Activated T-cell treated with anti-CD3 and anti-CD28 coated beads, Interleukin-2, amount 50 U/mL, for 24 hours (primary cell): ENCODE measurements around the gene PHACTR3.

Source experiments
- DNase-seq: peaks from one replicate; pipeline ENCODE4 v3.0.0-alpha.2; 2020
- H3K27ac Mint-ChIP-seq: 2 replicates; pipeline ENCODE4 v1.8.0; 2020; ENCODE audit warnings: mild to moderate bottlenecking, mixed read lengths
- H3K27me3 Mint-ChIP-seq: 2 replicates; pipeline ENCODE4 v1.8.0; 2020; ENCODE audit warnings: mixed read lengths
- H3K36me3 Mint-ChIP-seq: 2 replicates; pipeline ENCODE4 v1.8.0; 2020; ENCODE audit warnings: low read depth, mixed read lengths
- H3K4me1 Mint-ChIP-seq: 2 replicates; pipeline ENCODE4 v1.8.0; 2020; ENCODE audit warnings: low read depth, mixed read lengths
- H3K4me3 Mint-ChIP-seq: 2 replicates; pipeline ENCODE4 v1.8.0; 2020; ENCODE audit warnings: mild to moderate bottlenecking, moderate library complexity, mixed read lengths
- H3K9me3 Mint-ChIP-seq: 2 replicates; pipeline ENCODE4 v1.8.0; 2020; ENCODE audit warnings: mixed read lengths

PHACTR3 gene

GRCh38 chr20:59631751-59632540, 27.6 kb downstream of the PHACTR3 start:
- Mint-ChIP-seq H3K27ac (no peak overlapping the region), H3K9me3 (no peaks in the 10 kb centered on the region), H3K4me1 (no peaks in the 10 kb centered on the region), H3K36me3 (no peaks in the 10 kb centered on the region), H3K27me3 (peaks cover 11% of the 10 kb centered on the region), H3K4me3 (no peak overlapping the region)
- DNase-seq: no peak

DNA sequence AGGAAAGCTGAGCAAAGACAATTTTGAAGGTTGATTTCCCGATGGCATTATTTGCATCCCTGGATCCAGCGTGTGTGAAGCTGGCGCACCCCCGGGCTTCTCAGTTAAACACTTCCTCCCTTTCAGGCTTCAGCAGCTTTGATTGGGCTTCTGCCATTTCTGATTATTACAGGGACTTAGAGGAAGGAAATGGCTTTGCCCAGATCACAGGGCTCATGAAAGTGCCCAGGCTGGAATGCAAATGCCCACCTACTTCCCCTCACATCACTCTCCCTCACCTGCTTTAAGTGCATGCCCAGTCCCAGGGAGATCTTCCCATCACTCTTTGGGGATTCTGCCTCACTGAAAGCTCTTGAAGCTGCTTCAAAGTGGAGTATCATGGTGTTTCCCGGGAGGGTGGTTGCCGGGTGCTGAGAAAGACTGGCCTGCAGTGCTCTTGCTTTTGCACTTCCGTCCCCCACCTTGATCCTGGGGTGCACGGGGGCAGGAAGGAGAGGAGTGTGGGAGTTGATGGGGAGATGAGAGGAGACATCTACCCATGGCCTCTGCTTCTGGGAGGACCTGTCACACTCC, 28.3 kb downstream of the PHACTR3 start:
- Mint-ChIP-seq H3K27me3 (peaks cover 18% of the 10 kb centered on the region), H3K27ac (no peak overlapping the region), H3K9me3 (no peaks in the 10 kb centered on the region), H3K36me3 (no peaks in the 10 kb centered on the region), H3K4me1 (no peaks in the 10 kb centered on the region), H3K4me3 (no peak overlapping the region)
- no peak for DNase-seq

GRCh38 chr20:59633656-59634251, 29.4 kb downstream of the PHACTR3 start:
- Mint-ChIP-seq H3K36me3 (no peaks in the 10 kb centered on the region), H3K9me3 (no peaks in the 10 kb centered on the region), H3K27ac (no peak overlapping the region), H3K27me3 (peaks cover 22% of the 10 kb centered on the region), H3K4me3 (no peak overlapping the region), H3K4me1 (no peaks in the 10 kb centered on the region)
- no peak for DNase-seq

DNA sequence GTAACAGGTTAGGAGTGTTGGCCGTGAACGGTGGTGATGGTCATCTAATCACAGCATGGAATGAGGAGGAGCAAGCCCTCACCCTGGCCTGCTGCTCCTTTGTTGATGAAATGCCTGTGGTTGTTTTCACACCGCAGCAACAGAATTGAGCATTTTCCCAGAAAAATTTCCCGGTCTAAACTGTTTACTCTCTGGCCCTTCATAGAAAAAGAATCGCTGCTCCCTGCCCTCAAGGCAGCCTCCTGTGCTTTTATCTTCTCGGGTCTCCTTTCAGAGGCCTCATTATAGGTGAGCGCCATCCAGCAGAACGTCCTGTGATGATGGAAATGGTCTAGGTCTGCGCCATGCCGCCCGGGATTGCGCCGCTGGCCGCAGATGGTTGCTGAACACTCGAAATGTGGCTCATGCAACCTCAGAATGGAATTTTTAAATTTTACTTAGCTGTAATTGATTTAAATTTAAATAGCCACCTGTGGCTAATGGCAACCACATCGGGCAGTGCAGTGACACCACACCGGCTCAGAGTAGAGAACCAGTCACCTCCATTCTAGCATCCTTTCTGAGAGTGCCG, 30.2 kb downstream of the PHACTR3 start:
- DNase-seq: no peak
- H3K36me3 Mint-ChIP-seq: no peaks in the 10 kb centered on the region
- H3K9me3 Mint-ChIP-seq: no peaks in the 10 kb centered on the region
- no peak overlapping the region for H3K4me3 Mint-ChIP-seq
- H3K27me3 Mint-ChIP-seq: peaks cover 22% of the 10 kb centered on the region
- H3K27ac Mint-ChIP-seq: no peak overlapping the region
- H3K4me1 Mint-ChIP-seq: no peaks in the 10 kb centered on the region

- Mint-ChIP-seq H3K9me3 (no peaks in the 10 kb centered on the region), H3K4me3 (no peak overlapping the region), H3K4me1 (no peaks in the 10 kb centered on the region), H3K27me3 (peaks cover 16% of the 10 kb centered on the region), H3K27ac (no peak overlapping the region), H3K36me3 (no peaks in the 10 kb centered on the region)
- no peak for DNase-seq
Observed at GRCh38 chr20:59636766-59637370, 32.5 kb downstream of the PHACTR3 start.

DNA sequence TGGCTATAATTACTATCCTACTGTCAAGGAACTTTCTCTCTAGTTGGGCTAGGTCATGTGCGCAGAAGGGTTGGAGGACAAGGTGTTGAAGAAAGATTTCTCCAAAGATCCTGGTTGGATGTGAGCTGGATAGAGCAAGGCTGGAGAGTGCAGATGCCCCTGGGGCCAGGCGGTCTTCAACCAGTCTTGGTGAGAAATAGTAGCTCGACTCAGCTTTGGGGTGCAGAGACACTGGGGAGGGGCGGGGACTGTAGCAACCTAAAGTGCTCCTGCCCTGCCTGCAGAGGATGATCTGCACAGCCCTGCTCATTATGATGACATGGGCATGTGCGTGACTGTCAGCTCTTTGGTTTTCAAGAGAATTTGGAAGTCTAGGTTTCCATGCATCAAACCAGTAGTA, 35.9 kb downstream of the PHACTR3 start:
- no peak for DNase-seq
- Mint-ChIP-seq H3K9me3 (no peaks in the 10 kb centered on the region), H3K4me1 (no peaks in the 10 kb centered on the region), H3K36me3 (no peaks in the 10 kb centered on the region), H3K4me3 (no peak overlapping the region), H3K27me3 (peaks cover 18% of the 10 kb centered on the region), H3K27ac (no peak overlapping the region)

- Mint-ChIP-seq H3K9me3 (peaks cover 7% of the 10 kb centered on the region), H3K27me3 (peaks cover 18% of the 10 kb centered on the region), H3K4me1 (no peaks in the 10 kb centered on the region), H3K36me3 (no peaks in the 10 kb centered on the region), H3K4me3 (no peak overlapping the region), H3K27ac (no peak overlapping the region)
- DNase-seq: no peak
Observed at GRCh38 chr20:59643615-59644061, 39.3 kb downstream of the PHACTR3 start.

- H3K4me1 Mint-ChIP-seq: no peaks in the 10 kb centered on the region
Observed at GRCh38 chr20:59644371-59644939, 40.1 kb downstream of the PHACTR3 start.

DNA sequence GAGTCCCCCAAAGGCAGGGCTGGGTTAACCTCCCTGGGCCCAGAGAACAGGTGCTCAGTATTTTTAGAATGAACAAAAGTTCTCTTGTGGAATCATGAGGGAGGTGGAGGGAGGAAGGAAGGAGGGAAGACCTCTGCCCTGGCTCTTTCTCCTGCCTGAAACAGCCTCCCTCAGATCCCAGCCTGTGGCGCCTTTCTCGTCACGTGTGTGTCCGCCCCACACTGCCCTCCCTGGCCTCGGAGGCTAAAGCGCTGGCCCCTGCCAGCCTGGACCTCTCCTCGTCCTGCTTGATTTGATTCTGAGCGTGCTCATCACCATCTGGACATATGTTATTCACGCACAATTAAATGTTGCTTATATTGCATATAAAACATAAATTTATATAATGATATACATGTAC, 40.9 kb downstream of the PHACTR3 start:
- Mint-ChIP-seq H3K4me3 (no peak overlapping the region), H3K4me1 (no peaks in the 10 kb centered on the region), H3K36me3 (no peaks in the 10 kb centered on the region), H3K27ac (no peak overlapping the region), H3K27me3 (peaks cover 25% of the 10 kb centered on the region), H3K9me3 (peaks cover 7% of the 10 kb centered on the region)
- DNase-seq: no peak

More at GRCh38 chr20:59644371-59644939, 40.1 kb downstream of the PHACTR3 start:
- Mint-ChIP-seq H3K4me3 (no peak overlapping the region), H3K27me3 (peaks cover 22% of the 10 kb centered on the region), H3K9me3 (peaks cover 7% of the 10 kb centered on the region), H3K36me3 (no peaks in the 10 kb centered on the region), H3K27ac (no peak overlapping the region)
- DNase-seq: no peak

- Mint-ChIP-seq H3K36me3 (no peaks in the 10 kb centered on the region), H3K4me3 (no peak overlapping the region), H3K27me3 (peaks cover 27% of the 10 kb centered on the region), H3K4me1 (no peaks in the 10 kb centered on the region), H3K27ac (no peak overlapping the region), H3K9me3 (peaks cover 7% of the 10 kb centered on the region)
- DNase-seq: no peak
Observed at GRCh38 chr20:59645761-59646171, 41.4 kb downstream of the PHACTR3 start.

DNA sequence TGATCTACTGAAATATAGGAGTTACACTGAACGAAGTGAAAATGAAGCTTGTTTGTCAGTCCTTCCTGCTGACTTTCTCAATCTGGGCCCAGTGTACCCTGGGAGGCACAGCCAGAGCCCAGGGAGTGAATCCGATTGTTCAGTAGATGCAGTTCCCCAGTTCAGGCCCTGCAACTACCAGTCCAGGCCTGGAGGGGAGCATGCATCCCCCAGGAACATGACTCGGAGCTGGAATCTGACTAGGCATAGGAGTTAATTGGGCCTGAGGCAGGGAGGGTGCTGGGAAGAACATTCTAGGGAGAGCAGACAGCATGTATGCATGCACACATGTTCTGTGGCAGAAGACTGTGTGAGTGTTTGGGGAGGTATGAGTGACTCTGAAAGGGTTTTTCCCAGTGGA, 42.1 kb downstream of the PHACTR3 start:
- Mint-ChIP-seq H3K4me3 (no peak overlapping the region), H3K27me3 (peaks cover 30% of the 10 kb centered on the region), H3K27ac (no peak overlapping the region), H3K36me3 (no peaks in the 10 kb centered on the region), H3K4me1 (no peaks in the 10 kb centered on the region), H3K9me3 (peaks cover 7% of the 10 kb centered on the region)
- no peak for DNase-seq

- no peaks in the 10 kb centered on the region for H3K36me3 Mint-ChIP-seq
- peaks cover 35% of the 10 kb centered on the region for H3K27me3 Mint-ChIP-seq
- no peak overlapping the region for H3K4me3 Mint-ChIP-seq
- DNase-seq: no peak
- no peaks in the 10 kb centered on the region for H3K4me1 Mint-ChIP-seq
- H3K9me3 Mint-ChIP-seq: peaks cover 7% of the 10 kb centered on the region
- H3K27ac Mint-ChIP-seq: no peak overlapping the region
Observed at GRCh38 chr20:59647271-59647670, 42.9 kb downstream of the PHACTR3 start.

GRCh38 chr20:59648466-59649070, 44.2 kb downstream of the PHACTR3 start:
- no peak overlapping the region for H3K4me3 Mint-ChIP-seq
- H3K4me1 Mint-ChIP-seq: no peaks in the 10 kb centered on the region
- no peak overlapping the region for H3K27ac Mint-ChIP-seq
- peaks cover 7% of the 10 kb centered on the region for H3K9me3 Mint-ChIP-seq
- no peaks in the 10 kb centered on the region for H3K36me3 Mint-ChIP-seq
- DNase-seq: no peak
- H3K27me3 Mint-ChIP-seq: peaks cover 32% of the 10 kb centered on the region

- Mint-ChIP-seq H3K36me3 (no peaks in the 10 kb centered on the region), H3K4me3 (no peak overlapping the region), H3K27me3 (peaks cover 32% of the 10 kb centered on the region), H3K9me3 (peaks cover 7% of the 10 kb centered on the region), H3K27ac (no peak overlapping the region), H3K4me1 (no peaks in the 10 kb centered on the region)
- no peak for DNase-seq
Observed at GRCh38 chr20:59650418-59650817, 46.1 kb downstream of the PHACTR3 start.
